GM21360 (cell line): ENCODE measurements around the gene SUCLG2.
"Not testable (repeated sequence)": the region's sequence is repeated elsewhere in the genome, so short reads cannot be mapped to it uniquely, and the experiment has no call there.

ENCODE experiments used
- ATAC-seq: cut with Tn5 transposase; IDR thresholded peaks from one replicate; pipeline ENCODE4 v1.9.1; 2021; ENCODE audit warnings: mild to moderate bottlenecking, moderate library complexity; ENCODE audit not compliant: unreplicated experiment

SUCLG2 gene

GRCh38 chr3:67614195-67614594 lies 40.2 kb downstream of the SUCLG2 start:
- no peak for ATAC-seq

- no peak for ATAC-seq
Measured at GRCh38 chr3:67610458-67610857, 44.0 kb downstream of the SUCLG2 start.

- ATAC-seq = no peak
Measured at GRCh38 chr3:67609709-67610108, 44.7 kb downstream of the SUCLG2 start.

- no peak for ATAC-seq
Measured at GRCh38 chr3:67608034-67608433, 46.4 kb downstream of the SUCLG2 start.

- ATAC-seq = no peak
Measured at GRCh38 chr3:67605377-67605776, 49.0 kb downstream of the SUCLG2 start.

GRCh38 chr3:67602816-67603215 lies 51.6 kb downstream of the SUCLG2 start:
- no peak for ATAC-seq

- no peak for ATAC-seq
Measured at GRCh38 chr3:67601919-67602608, 52.3 kb downstream of the SUCLG2 start.

GRCh38 chr3:67601385-67601784 lies 53.0 kb downstream of the SUCLG2 start:
- ATAC-seq = no peak

- no peak for ATAC-seq
Measured at GRCh38 chr3:67599821-67600220, 54.6 kb downstream of the SUCLG2 start.

GRCh38 chr3:67598814-67599556 lies 55.4 kb downstream of the SUCLG2 start:
- ATAC-seq = no peak

- ATAC-seq = no peak
Measured at GRCh38 chr3:67595424-67595823, 59.0 kb downstream of the SUCLG2 start.

- ATAC-seq = no peak
Measured at GRCh38 chr3:67593761-67594234, 60.6 kb downstream of the SUCLG2 start.

GRCh38 chr3:67592057-67592456 lies 62.4 kb downstream of the SUCLG2 start:
- no peak for ATAC-seq

- no peak for ATAC-seq
Measured at GRCh38 chr3:67587811-67588210, 66.6 kb downstream of the SUCLG2 start.

- ATAC-seq = no peak
Measured at GRCh38 chr3:67587301-67587700, 67.1 kb downstream of the SUCLG2 start.

- not testable (repeated sequence) for ATAC-seq
Measured at GRCh38 chr3:67584608-67585007, 69.8 kb downstream of the SUCLG2 start.

- ATAC-seq = no peak
Measured at GRCh38 chr3:67580430-67581000, 73.9 kb downstream of the SUCLG2 start.

GRCh38 chr3:67578416-67578815 lies 76.0 kb downstream of the SUCLG2 start:
- no peak for ATAC-seq

GRCh38 chr3:67576441-67576840 lies 78.0 kb downstream of the SUCLG2 start:
- ATAC-seq = no peak

- ATAC-seq = no peak
Measured at GRCh38 chr3:67569324-67569723, 85.1 kb downstream of the SUCLG2 start.

GRCh38 chr3:67567893-67568292 lies 86.5 kb downstream of the SUCLG2 start:
- ATAC-seq = no peak

- ATAC-seq = no peak
Measured at GRCh38 chr3:67564973-67565372, 89.4 kb downstream of the SUCLG2 start.
